OCI-LY1 (cell line): ENCODE data around the gene RADX.

ENCODE experiments used
- H2AFZ ChIP-seq: fragments of 200-600 bp; sonication (generic), shearing (Covaris generic); 2 replicates; pipeline ENCODE4 v1.6.0; 2014; ENCODE audit warnings: antibody characterized with exemption, mild to moderate bottlenecking, low read length
- H3F3A ChIP-seq: fragments of 200-600 bp; sonication (generic), shearing (Covaris generic); 2 replicates; pipeline ENCODE4 v1.6.0; 2014; ENCODE audit warnings: mild to moderate bottlenecking, antibody characterized with exemption, low read length, moderate library complexity; ENCODE audit not compliant: insufficient read depth
- H3K27ac ChIP-seq: fragments of 200-600 bp; sonication (generic); 2 replicates; pipeline ENCODE4 v1.5.1; 2014; ENCODE audit warnings: low read length, mixed run types, mild to moderate bottlenecking, low read depth; ENCODE audit not compliant: poor library complexity, severe bottlenecking
- H3K27me3 ChIP-seq: fragments of 200-600 bp; sonication (generic); 2 replicates; pipeline ENCODE4 v1.6.0; 2014; ENCODE audit warnings: antibody characterized with exemption, mild to moderate bottlenecking, low read length, moderate library complexity; ENCODE audit not compliant: insufficient read depth
- H3K36me3 ChIP-seq: fragments of 200-600 bp; sonication (generic); 2 replicates; pipeline ENCODE4 v1.6.1; 2014; ENCODE audit warnings: mild to moderate bottlenecking, antibody characterized with exemption, low read length, moderate library complexity, mixed read lengths; ENCODE audit not compliant: insufficient read depth
- H3K4me1 ChIP-seq: fragments of 200-600 bp; sonication (generic); 2 replicates; pipeline ENCODE4 v1.5.1; 2014; ENCODE audit warnings: mild to moderate bottlenecking, low read length, moderate library complexity; ENCODE audit not compliant: insufficient read depth, severe bottlenecking
- H3K4me2 ChIP-seq: fragments of 200-600 bp; sonication (generic), shearing (Covaris generic); 2 replicates; pipeline ENCODE4 v1.6.1; 2014; ENCODE audit warnings: low read length
- H3K4me3 ChIP-seq: fragments of 200-600 bp; sonication (generic); 2 replicates; pipeline ENCODE4 v1.5.1; 2014; ENCODE audit warnings: low read length, low read depth, mild to moderate bottlenecking, mixed read lengths; ENCODE audit not compliant: poor library complexity, severe bottlenecking
- H3K79me2 ChIP-seq: fragments of 200-600 bp; shearing (Covaris generic); 2 replicates; pipeline ENCODE4 v1.6.1; 2016; ENCODE audit warnings: mixed run types, low read length, mixed read lengths; ENCODE audit not compliant: insufficient read depth
- H3K9ac ChIP-seq: fragments of 200-600 bp; sonication (generic), shearing (Covaris generic); 2 replicates; pipeline ENCODE4 v1.6.1; 2014; ENCODE audit warnings: mild to moderate bottlenecking, low read length, mixed read lengths
- H3K9me2 ChIP-seq: fragments of 200-600 bp; sonication (generic), shearing (Covaris generic); 2 replicates; pipeline ENCODE4 v1.6.1; 2014; ENCODE audit warnings: low read depth, mild to moderate bottlenecking, low read length, mixed read lengths
- H3K9me3 ChIP-seq: fragments of 200-600 bp; shearing (Covaris generic); 2 replicates; pipeline ENCODE4 v1.6.1; 2014; ENCODE audit warnings: low read length, mixed read lengths
- H4K20me1 ChIP-seq: fragments of 200-600 bp; sonication (generic), shearing (Covaris generic); 2 replicates; pipeline ENCODE4 v1.6.0; 2016; ENCODE audit warnings: mild to moderate bottlenecking, low read length; ENCODE audit not compliant: insufficient read depth
- EZH2 ChIP-seq: fragments of 200-600 bp; sonication (generic), shearing (Covaris generic); IDR thresholded peaks from 2 replicates; pipeline ENCODE4 v1.8.0; 2017; ENCODE audit warnings: borderline replicate concordance, mixed run types, mild to moderate bottlenecking, antibody characterized with exemption, low read length, moderate library complexity, mixed read lengths
- TF ChIP-seq, protein P1 (sequence below): fragments of 200-600 bp; sonication (generic), shearing (Covaris generic); IDR thresholded peaks from 2 replicates; pipeline ENCODE4 v1.5.1; 2017; ENCODE audit warnings: mild to moderate bottlenecking, antibody characterized with exemption, low read length, moderate library complexity, mixed read lengths

The RADX gene

DNA sequence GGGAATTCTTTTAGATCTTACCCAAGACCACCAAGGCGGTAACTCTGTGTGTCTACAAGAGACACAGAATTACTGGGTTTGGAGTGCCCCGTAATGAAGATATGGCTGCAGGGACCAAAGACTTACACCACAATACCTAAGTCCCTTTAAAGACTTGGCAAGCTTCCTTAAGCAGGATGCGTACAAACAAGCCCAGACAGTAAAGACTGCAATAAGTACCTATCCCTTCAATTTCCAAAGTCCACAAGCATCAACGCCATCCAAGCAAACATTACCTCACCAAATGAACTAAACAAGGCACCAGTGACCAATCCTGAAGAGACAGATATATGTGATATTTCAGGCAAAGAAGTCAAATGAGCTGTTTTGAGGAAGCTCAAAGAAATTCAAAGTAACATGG, 72.4 kb downstream of the RADX start:
- TF ChIP-seq EZH2 = no peak
- TF ChIP-seq, protein P1, sequence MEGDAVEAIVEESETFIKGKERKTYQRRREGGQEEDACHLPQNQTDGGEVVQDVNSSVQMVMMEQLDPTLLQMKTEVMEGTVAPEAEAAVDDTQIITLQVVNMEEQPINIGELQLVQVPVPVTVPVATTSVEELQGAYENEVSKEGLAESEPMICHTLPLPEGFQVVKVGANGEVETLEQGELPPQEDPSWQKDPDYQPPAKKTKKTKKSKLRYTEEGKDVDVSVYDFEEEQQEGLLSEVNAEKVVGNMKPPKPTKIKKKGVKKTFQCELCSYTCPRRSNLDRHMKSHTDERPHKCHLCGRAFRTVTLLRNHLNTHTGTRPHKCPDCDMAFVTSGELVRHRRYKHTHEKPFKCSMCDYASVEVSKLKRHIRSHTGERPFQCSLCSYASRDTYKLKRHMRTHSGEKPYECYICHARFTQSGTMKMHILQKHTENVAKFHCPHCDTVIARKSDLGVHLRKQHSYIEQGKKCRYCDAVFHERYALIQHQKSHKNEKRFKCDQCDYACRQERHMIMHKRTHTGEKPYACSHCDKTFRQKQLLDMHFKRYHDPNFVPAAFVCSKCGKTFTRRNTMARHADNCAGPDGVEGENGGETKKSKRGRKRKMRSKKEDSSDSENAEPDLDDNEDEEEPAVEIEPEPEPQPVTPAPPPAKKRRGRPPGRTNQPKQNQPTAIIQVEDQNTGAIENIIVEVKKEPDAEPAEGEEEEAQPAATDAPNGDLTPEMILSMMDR = no peak
- H3K79me2 ChIP-seq = no peaks in the 10 kb centered on the region
- no peaks in the 10 kb centered on the region for H3F3A ChIP-seq

DNA sequence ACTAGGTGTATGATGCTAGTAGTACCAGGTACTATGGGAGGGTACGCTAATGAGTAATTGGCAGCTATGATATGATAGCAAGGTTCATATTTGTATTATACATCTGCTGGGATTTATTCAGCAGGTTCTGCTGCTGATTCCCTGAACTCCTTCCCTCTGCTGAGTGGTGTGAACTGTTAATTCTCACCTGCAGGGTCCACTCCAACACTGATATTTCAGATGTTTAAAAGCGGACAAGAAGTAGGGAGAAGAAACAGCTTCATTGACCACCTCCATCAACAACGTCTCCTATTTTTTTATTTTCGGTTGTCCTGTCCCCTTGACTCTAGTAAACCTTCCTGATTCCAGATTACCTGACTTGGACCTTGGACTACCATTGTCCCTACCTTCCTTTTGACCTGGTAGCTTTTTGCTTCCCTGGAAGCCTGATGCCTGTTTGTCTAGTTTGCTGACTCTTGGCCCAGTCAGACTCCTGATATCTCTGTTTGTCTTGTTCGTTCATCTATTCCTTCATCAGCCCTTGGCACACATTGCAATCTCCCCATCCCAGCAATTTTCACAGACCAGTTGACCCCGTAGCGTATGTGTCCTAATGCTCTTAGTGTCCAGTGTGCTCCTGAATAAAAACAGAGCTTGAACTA, 80.8 kb downstream of the RADX start:
- Histone ChIP-seq H4K20me1 (no peaks in the 10 kb centered on the region), H3K9me3 (no peaks in the 10 kb centered on the region), H3K4me1 (no peaks in the 10 kb centered on the region), H3K27me3 (no peaks in the 10 kb centered on the region), H3K79me2 (no peaks in the 10 kb centered on the region), H2AFZ (no peak overlapping the region), H3K9me2 (no peaks in the 10 kb centered on the region), H3K9ac (no peak overlapping the region), H3K27ac (no peak overlapping the region), H3K4me2 (no peak overlapping the region), H3K4me3 (no peak overlapping the region), H3K36me3 (no peaks in the 10 kb centered on the region), H3F3A (no peaks in the 10 kb centered on the region)
- TF ChIP-seq, protein P1 = no peak
- no peak for TF ChIP-seq EZH2

More for the DNA sequence above, 72.4 kb downstream of the RADX start:
- no peaks in the 10 kb centered on the region for H3K9me2 ChIP-seq
- H3K9me3 ChIP-seq = no peaks in the 10 kb centered on the region
- no peak overlapping the region for H3K9ac ChIP-seq
- no peak overlapping the region for H3K27ac ChIP-seq
- no peaks in the 10 kb centered on the region for H4K20me1 ChIP-seq
- no peak overlapping the region for H3K4me2 ChIP-seq
- H3K27me3 ChIP-seq = no peaks in the 10 kb centered on the region
- H3K4me3 ChIP-seq = no peak overlapping the region
- H3K36me3 ChIP-seq = no peaks in the 10 kb centered on the region
- H3K4me1 ChIP-seq = no peaks in the 10 kb centered on the region
- H2AFZ ChIP-seq = no peak overlapping the region

DNA sequence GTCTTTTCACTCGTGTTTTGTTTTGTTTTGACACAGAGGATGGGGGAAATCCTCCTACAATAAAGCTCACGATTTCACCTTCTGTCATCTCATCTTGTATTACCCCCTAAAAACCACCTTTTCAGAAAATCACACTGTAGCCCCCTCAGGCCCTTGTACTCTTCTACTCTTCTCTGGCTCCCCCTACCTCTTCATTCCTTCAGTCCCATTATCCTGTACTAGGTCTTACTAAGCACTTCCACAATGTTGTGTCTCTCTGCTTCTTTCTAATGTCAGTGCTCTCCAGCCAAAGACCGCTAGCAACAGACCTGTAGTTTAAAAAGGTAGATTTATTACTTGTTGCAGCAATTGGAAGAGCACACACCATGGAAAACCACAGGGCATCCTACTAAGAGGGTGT, 84.7 kb downstream of the RADX start:
- Histone ChIP-seq H3K4me1 (no peaks in the 10 kb centered on the region), H3K36me3 (no peaks in the 10 kb centered on the region), H3K9me3 (no peaks in the 10 kb centered on the region), H3K4me3 (no peak overlapping the region), H3K9ac (no peak overlapping the region), H3K4me2 (no peak overlapping the region), H3K9me2 (no peaks in the 10 kb centered on the region), H2AFZ (no peak overlapping the region), H3F3A (no peaks in the 10 kb centered on the region), H3K27ac (no peak overlapping the region), H4K20me1 (no peaks in the 10 kb centered on the region), H3K79me2 (no peaks in the 10 kb centered on the region), H3K27me3 (no peaks in the 10 kb centered on the region)
- TF ChIP-seq EZH2 = no peak
- TF ChIP-seq, protein P1 = no peak
